ENCODE data around the gene JAG2.

Gene JAG2

GRCh38 chr14:105151838-105152793 is 16.5 kb downstream of the JAG2 start:
- TF ChIP-seq CTCF (IDR thresholded peaks at IDR 0.05; ENCODE audit: low read depth, low read length, missing control alignments): no peak
- no peak overlapping the region for H3K4me3 ChIP-seq (ENCODE audit: low read depth, low read length)
- no peak for DNase-seq (ENCODE audit: low read depth)

GRCh38 chr14:105151084-105151837 is 17.3 kb downstream of the JAG2 start:
- H3K4me3 ChIP-seq (ENCODE audit: low read depth, low read length): no peak overlapping the region
- no peak for TF ChIP-seq CTCF (IDR thresholded peaks at IDR 0.05; ENCODE audit: low read depth, low read length, missing control alignments)
- DNase-seq (ENCODE audit: low read depth): no peak

GRCh38 chr14:105150368-105151083 is 18.1 kb downstream of the JAG2 start:
- H3K4me3 ChIP-seq (ENCODE audit: low read depth, low read length): no peak overlapping the region
- no peak for TF ChIP-seq CTCF (IDR thresholded peaks at IDR 0.05; ENCODE audit: low read depth, low read length, missing control alignments)
- DNase-seq (ENCODE audit: low read depth): no peak

GRCh38 chr14:105150026-105150367 is 18.6 kb downstream of the JAG2 start:
- H3K4me3 ChIP-seq (ENCODE audit: low read depth, low read length): no peak overlapping the region
- TF ChIP-seq CTCF (IDR thresholded peaks at IDR 0.05; ENCODE audit: low read depth, low read length, missing control alignments): no peak
- DNase-seq (ENCODE audit: low read depth): no peak

GRCh38 chr14:105149146-105149781 is 19.3 kb downstream of the JAG2 start:
- TF ChIP-seq CTCF (IDR thresholded peaks at IDR 0.05; ENCODE audit: low read depth, low read length, missing control alignments): no peak
- DNase-seq (ENCODE audit: low read depth): no peak
- no peak overlapping the region for H3K4me3 ChIP-seq (ENCODE audit: low read depth, low read length)

GRCh38 chr14:105148604-105149145 is 19.9 kb downstream of the JAG2 start:
- TF ChIP-seq CTCF (IDR thresholded peaks at IDR 0.05; ENCODE audit: low read depth, low read length, missing control alignments): no peak
- no peak for DNase-seq (ENCODE audit: low read depth)
- H3K4me3 ChIP-seq (ENCODE audit: low read depth, low read length): no peak overlapping the region

Data from GM12864 (cell line).